GM19025 (cell line): Measurements from ENCODE around the gene PTPN3.

ENCODE experiments used
- ATAC-seq: cut with Tn5 transposase; IDR thresholded peaks from one replicate; pipeline ENCODE4 v1.9.1; 2021; ENCODE audit warnings: mild to moderate bottlenecking, low read depth, moderate library complexity; ENCODE audit not compliant: unreplicated experiment

Gene PTPN3

GRCh38 chr9:109428854-109429253 lies 69.3 kb downstream of the PTPN3 start:
- ATAC-seq, result no peak

- no peak for ATAC-seq
Observed at GRCh38 chr9:109427886-109428285, 70.2 kb downstream of the PTPN3 start.

GRCh38 chr9:109426626-109427402 lies 71.3 kb downstream of the PTPN3 start:
- ATAC-seq, result no peak

DNA sequence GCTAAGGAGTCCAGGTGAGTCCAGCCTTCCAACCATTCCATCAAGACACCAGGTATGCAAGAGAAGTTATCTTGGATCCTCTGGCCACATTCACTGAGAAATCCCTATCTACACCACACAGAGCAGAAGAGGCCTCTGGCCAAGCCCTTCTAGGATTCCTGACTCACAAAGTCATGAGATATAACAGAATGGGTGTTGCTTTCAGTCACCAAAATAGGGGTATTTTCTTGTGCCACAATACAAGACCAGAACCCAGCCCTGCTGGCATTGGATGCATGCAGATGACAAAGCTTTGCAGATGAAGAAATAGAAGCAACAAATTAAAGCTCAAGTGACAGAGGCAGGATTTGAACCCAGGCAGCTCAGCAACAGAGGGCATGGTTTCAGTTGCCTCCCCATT lies 73.5 kb downstream of the PTPN3 start:
- ATAC-seq, result no peak

DNA sequence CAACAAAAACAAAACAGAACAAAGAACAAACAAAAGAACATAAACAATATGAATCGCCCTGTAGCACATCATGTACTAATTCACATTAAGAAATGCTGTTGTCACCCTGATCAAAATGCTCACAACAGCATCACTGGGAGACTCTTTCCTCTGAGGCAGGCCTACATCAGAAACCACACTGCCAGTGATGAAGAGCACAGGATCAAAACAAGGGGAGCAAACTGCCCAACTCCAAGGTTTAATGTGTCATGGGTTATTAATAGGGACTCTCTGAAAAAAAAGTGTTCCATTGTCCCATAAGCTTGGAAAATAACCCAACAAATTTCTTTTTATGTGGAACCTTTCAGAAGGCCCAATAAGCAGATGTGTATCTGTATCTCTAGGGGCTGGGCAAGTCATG lies 74.2 kb downstream of the PTPN3 start:
- ATAC-seq, result no peak

GRCh38 chr9:109422641-109423040 lies 75.5 kb downstream of the PTPN3 start:
- ATAC-seq, result peak; percentile 77

- ATAC-seq, result no peak
Observed at GRCh38 chr9:109421026-109421970, 76.8 kb downstream of the PTPN3 start.

GRCh38 chr9:109419531-109419930 lies 78.6 kb downstream of the PTPN3 start:
- ATAC-seq, result no peak

DNA sequence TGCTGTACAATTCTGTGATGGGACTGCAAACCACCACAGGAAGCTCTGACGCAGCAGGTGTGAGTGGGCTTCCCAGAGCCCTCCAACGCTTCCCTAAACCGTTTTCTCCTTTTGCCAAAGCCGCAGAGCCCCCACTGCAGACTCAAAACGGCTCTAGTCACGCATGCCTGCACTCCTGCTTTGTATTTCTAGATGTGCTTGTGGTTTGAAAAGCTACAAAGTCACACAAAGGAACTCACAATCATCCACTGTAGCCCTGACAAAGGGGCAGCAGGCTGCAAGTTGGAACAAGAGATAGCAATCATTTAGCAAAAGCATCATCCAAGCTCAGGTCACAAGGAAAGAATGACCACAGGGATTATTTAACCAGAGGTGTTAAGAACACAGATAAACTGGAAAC lies 79.3 kb downstream of the PTPN3 start:
- ATAC-seq, result no peak

DNA sequence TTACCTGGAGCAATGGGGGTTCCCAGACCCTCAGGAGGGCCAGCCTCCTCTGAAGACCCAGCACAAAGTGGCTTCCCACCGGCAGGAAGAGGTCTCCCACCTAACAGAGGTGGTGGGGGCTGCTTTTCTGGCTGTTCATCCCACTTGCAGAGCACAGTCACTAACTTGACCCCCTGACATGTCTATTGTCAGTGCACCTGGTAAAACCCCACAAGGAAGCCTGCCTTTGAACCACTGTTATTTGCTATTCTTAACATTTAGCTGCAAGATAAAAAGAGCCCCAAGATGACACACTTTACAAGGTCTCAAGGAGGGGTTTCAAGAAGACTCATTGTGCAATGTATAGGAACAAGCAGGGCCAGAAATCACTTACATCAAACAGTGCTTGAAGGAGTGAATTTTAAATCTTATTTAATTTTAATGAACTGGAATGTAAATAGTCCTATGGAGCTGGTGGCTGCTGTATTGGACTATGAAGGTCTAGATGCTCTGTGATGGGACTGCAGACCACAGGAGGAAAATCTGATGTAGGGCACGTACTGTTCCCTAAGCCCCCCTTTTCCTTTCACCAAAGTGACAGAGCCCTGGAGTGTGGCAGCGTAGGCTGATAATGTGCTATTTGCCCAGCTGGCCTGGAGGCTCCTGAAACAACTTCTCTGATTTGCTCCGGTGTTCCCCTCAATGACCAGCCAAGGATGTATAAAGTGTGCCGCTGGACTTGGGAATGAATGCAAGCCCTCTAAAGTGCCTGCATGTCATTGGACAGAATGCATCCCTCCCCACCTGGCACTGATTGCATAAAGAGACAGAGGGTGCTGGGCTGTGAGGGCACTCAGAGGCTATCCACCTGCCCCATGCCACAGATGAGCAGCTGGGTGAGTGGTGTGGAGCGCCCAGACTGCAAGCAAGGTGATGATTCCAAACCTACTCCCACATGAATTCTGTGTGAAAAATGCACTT lies 80.2 kb downstream of the PTPN3 start:
- ATAC-seq, result no peak

GRCh38 chr9:109417054-109417453 lies 81.1 kb downstream of the PTPN3 start:
- ATAC-seq, result no peak

- ATAC-seq, result peak; percentile 62
Observed at GRCh38 chr9:109416135-109416706, 81.9 kb downstream of the PTPN3 start.

GRCh38 chr9:109414125-109414785 lies 83.9 kb downstream of the PTPN3 start:
- ATAC-seq, result no peak

- ATAC-seq, result peak; percentile 26
Observed at GRCh38 chr9:109411798-109412352, 86.2 kb downstream of the PTPN3 start.

- peak; percentile 79 for ATAC-seq
Observed at GRCh38 chr9:109411069-109411761, 86.9 kb downstream of the PTPN3 start.

DNA sequence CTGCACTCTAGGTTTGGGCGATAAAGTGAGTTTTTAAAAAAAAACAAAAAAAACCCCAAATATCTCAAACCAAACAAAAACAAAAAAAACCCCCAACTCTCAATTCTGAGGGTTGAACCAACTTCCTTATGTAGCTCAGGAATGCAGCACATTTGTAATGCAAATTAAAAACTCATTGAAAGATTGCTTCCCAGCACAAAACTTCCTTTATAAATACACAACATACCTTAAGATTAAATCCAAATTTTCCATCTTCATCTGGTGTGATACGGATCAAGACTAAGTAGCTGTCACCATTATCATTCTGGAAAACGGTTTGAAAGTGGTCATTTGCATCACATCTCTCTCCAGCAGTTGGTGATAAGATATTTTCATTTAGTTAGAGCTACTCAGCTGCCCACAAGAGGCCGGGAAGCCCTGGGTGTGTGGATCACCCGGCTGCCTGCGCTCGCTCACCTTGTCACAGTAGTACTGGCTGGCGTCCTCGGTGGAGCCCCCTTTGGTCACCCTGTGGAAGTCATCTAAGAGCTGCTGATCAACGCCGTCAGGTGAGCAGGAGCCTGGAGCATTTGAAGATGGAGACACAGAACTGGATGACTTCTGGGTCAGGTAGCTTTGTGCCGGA lies 88.2 kb downstream of the PTPN3 start:
- ATAC-seq, result no peak

DNA sequence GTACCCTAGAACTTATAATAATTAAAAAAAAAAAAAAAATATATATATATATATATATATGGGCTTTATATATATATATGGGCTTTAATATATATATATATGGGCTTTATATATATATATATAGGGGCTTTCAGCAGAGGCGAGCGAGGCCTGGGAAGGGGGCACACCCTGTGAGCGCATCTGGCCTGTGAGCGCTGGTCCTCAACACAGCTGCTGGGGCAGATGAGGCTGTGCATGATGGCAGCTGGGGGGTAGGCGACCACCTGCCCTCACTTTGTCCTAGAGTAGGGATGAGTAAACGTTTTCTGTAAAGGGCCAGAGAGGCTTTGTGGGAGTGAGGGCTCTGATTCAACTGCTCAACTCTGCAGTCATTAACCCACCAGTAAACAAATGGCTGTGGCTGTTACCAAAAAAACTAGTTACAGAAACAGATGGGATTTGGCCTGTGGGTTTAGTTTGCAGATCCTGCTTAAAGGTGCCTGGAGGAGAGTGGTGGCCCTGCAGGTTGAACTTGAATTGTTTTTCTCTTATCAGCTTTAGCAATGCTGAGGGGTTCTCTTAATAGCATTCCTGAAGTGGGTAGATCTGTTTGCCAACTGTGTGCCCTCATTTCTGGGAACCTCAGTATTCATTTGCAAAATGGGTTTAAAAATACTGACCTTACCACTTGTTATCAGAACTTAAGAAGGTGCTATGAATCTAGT lies 89.2 kb downstream of the PTPN3 start:
- ATAC-seq, result no peak
